HTR-8/SVneo (cell line): Measurements from ENCODE around the gene PTPRD.

Experiments used
- DNase-seq: peaks from one replicate; pipeline ENCODE4 v3.0.0; 2011; ENCODE audit warnings: low spot score, mixed read lengths; ENCODE audit not compliant: insufficient read length
- FAIRE-seq: peaks from 2 replicates; lab custom pipeline; 2011; peaks lifted over from hg19 to GRCh38; lab: Jason Lieb, UNC

PTPRD gene

DNA sequence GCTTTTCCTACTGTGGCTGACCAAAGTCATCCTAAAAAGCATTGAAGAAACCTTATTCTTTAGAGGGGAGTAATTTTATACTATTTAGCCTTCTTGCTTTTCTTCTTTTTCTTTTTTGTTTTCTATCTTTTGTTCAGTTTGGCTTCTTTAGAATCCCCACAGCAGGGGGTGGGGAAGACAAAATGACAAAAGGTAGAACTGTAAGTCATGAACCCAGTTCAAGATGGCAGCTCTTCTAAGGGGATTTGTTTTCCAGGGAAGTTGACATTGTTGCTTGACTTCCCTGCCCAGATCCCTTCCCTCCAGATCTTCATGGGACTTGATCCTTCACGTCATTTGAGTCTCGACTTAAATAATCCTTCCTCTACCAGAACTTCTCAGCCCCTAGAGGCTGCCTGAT, 2120.8 kb downstream of the PTPRD start:
- no peak for FAIRE-seq
- DNase-seq: no peak

DNA sequence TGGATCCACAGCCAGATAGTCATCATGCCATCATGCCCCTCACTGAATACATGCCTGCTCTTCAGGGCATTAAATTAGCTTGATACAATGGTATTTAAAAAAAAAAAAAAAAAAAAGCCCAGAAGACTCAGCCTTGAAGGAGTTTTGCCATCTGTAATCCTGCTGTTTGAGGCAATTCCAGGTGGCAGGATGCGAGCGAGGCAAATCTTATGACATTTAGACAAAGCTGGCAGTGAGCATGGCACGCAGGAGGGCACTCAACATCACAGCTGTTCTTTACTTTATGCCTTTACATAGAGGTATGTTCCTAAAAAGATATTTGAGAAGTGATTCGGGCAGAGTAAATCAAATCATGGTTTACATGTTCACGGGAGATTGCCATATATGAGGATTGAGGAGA, 2121.2 kb downstream of the PTPRD start:
- FAIRE-seq (no peak), DNase-seq (no peak)

DNA sequence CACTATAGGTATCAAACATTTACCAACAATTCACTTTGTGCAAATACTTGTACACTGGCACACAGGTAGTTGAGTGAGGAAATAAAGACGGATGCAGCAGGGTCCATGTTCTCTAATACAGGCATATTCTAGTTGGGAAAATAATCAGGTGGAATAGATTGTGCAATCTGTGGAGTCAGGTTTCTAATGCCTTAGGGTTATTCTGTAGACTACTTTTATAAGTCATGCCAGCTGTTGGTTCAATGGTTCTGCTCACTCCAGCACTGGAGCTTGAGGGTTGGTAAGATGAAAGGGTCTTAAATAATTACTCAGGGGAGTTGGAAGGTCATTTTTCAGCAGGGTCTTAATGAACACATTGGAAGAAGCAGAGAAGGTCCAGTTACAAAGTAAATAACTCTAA, 2123.0 kb downstream of the PTPRD start:
- FAIRE-seq (no peak), DNase-seq (no peak)

DNA sequence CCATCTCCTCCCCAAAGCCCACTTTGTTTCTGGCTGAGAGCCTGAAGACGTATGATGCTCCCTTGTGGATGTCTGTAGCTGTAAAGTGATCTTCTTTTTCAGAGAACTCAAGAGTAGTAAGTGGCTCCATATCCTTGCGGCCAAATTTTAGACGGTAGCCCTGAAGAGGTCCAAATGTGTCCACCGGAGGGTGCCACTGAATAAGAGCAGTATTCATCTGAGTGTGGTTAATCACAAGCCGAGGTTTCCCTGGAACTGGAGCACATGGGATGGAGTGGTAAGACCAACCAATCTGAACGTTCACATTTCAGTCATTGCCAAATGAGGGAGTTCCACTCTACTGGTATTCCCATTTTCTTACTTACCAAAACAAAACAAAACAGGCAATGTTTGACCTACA, 2126.7 kb downstream of the PTPRD start:
- FAIRE-seq: no peak
- DNase-seq: no peak

DNA sequence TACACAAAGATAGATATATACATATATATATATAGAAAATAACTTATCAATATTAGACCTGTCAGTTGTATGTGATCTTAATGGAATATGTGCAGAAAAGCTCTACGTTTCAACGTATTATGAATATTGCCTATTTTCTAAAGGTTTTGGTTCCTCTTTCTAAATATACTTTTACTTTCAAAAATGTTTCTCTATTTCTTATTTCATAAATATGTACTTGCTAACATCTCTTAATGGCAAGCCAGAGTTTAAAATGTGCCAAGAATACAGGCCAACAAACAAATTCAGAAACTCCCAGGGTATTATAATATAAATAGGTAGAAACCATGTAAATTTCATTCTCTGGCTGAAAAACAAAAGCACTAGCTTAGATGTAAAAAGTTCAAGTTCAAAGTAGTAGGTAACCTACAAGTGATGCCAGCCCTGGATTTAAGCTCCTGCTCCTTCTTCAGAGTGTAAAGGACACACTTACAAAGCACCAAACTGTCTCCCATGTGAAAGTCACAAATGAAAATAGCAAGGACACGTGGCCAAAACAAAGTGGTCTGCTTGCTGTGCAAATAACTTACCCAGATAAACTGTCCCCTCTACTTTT, 2128.1 kb downstream of the PTPRD start:
- FAIRE-seq (no peak), DNase-seq (no peak)

DNA sequence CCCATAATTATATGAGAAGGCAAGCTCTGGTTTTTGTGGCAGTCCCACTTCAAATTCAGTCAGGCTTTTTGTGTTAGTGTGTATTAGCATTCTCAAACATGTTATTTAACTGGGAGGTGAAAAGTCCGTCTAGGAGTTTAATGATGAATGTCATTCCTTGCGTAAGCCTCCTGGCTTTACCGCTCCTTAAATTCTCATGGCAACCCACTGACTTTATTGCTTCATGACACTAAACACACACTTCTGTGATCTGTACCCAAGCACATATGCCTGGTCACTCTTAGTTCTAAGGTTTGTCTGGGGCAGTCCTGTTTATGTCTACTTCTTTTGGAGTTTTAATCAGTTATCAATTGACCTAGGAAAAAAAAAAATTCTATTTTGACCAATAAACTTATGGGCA, 2135.4 kb downstream of the PTPRD start:
- DNase-seq: no peak
- no peak for FAIRE-seq

DNA sequence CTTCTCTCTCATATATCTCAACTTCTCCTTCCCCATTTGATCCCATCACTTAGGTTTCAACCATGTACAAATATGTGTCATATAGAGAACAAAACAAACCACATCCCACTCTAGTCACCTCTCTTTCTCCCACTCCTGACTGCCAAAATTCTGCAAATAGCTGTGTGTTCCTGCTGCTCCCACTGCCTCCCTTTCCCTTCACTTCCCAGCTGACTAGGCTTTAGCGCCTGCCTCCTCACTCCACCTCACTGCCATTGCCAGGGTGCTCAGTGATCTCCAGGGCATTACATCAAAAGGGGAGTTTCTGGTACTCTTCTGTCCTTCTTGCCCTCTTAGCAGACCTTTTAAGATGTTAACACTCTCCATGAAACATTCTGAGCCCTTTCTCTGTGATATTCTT, 2137.9 kb downstream of the PTPRD start:
- no peak for FAIRE-seq

DNA sequence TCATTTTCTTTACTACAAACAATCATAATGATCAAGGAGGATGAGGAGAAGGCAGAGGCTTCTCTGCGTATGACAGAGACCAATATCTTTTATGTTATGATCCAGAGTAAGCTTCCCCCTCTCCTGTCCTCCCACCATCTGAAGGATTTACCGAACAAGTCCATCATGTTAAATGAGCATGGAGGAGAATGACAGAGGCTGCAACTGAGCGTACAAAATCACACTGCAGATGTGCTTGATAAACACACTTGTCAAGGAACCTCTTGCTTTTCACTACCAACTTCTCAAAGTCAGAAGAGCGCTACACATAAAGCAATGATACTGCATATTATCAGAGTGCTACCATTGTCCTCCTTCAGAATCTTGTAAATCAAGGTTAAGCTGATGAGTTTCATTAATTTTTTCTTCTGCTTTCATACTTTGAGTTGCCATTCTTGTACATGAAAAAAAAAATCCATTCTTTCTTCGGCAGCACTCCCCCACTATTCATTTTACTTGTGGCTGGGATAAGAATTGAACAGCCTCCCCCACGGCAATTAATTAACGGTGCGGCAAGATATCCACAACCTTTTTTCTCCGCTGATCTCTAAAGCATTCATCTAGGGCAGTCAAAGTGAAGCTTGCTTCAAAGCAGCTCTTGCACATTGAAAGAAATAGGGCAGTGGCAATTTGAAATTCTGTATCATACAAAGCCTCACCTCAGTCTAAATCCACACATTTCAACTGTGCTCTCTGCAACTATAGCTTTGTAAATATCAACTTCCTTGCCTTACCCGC, 2139.4 kb downstream of the PTPRD start:
- FAIRE-seq (no peak), DNase-seq (no peak)

More for the DNA sequence above, 2137.9 kb downstream of the PTPRD start:
- DNase-seq: no peak

DNA sequence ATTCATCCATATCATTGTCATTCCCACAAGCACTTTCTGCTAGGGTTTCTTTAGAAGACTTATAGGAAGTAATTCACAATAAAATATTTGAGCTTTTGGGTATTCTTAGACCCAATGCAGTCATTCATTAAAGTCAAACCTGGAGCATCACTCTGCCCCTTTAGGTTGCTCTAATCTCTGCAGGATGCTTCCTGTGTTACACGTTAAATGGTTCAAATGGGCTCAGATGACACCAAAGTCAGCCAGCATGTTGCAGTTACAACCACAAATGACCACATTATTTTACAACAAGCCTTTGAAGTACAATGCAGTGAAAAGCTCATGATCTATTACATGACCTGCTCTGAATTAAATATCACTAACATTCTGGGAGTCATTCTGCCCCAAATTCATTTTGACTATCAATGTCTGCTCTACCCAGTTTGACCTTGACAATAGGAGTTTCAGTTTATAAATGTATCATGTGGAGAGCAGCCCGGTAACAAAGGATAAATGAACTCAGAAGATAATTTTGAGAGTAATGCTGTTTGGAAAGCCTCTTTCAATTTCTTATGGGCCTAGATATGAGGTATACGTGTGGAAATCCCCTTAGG, 2144.7 kb downstream of the PTPRD start:
- FAIRE-seq: no peak
- no peak for DNase-seq

DNA sequence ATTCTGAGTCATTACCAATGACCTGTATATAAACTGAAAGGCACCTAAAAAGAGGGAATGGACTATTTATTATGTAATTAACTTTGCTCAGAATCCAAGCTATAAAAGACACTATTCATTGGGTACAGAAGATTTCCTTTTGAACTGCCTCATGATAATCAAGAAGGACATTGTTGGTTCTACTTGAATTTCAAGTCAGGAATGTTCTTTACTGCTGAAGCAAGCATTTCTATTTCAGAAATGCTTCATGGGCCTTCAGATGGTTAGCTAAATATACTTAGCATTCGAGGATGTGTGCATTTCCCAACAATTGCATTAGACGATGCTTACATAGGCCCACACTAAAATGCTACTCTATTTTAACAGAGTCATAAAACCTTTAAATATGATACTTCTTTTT, 2155.0 kb downstream of the PTPRD start:
- no peak for FAIRE-seq
- no peak for DNase-seq

DNA sequence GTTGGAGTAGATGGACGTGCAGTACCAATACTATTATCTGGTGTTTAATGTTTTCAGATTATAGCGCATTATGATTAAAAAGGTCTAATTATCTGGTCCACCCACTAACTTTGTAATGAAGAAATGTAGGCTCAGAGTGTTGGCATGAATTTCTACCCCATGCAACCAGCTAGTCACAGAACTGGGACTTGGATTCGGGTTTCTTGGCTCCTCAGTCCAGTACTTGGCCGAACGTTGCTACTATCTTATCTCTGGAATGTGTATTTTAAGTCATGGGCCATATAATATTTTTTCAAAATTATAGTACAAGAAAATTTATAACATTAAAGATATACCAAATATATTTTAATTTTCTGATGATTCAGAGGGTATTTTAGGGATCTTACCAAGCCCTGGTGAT, 2155.7 kb downstream of the PTPRD start:
- no peak for FAIRE-seq

DNA sequence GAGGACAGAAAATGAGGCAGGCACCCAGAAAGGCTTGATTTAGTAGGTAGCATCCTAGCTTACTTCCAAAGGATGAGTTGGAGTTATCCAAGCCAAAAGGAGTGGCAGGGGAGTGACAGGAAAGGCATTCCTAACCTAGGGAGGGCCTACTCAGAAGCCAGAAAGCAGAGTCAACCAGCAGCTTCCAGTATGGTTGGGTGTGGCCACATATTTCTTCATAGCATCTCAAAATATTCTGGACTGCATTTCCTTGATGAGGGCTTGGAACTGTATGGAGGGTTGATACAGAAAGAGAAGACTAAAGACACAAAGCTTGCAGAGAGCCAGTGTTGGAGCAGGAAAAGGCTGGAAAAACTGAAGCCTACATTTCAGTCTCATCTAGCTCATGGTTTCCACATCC, 2156.5 kb downstream of the PTPRD start:
- DNase-seq: no peak
- no peak for FAIRE-seq

More for the DNA sequence above, 2155.7 kb downstream of the PTPRD start:
- DNase-seq: no peak

DNA sequence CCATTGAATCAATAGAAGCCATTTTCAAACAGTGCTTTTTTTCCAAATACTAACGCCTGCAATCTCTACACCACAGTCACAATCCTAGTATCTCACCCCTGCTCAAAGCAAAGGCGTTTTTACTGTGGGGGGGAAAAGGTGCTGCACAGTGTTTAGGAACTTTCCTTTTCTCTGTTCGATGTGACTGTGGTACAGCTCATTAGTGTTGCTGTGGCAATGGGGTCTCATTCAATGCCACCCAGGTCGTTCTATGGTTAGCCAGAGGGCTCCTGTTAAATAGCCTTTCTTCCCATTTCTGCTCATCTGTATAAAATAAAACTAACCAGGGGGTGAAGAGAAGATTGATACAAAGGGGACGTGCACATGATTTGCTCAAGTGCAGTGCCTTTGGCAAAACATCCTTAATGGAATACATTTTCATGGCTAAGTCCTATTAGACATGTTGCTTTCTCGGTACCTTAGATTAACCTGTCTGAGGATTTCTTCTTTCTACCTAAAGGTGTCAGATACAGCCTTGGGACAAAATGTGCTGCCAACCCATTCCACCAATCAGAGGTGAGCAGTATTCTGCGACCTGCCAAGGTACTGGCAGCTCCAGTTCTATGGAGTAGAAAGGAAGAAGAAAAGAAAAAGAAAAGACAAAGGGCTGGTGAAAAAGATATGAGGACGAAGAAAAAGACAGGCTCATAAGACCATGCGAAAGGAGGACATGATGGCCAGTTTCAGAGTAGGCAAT, 2161.8 kb downstream of the PTPRD start:
- DNase-seq: no peak
- FAIRE-seq: no peak

DNA sequence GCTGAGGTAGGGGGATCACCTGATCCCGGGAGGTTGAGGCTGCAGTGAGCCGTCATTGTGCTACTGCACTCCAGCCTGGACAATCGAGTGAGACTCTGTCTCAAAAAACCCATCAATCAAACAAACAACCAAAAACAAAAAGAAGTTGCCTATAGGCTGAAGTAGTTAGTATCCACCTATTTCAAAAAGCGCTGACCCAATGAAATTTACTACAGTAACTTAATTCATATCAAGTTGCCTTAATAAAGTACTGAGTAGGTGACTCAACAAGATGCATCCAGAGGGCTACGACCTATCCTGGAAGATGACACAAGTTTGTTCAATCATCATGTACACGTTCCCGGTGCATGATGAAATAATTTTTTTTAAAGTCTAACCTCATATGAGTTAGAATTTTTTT, 2164.6 kb downstream of the PTPRD start:
- FAIRE-seq (no peak), DNase-seq (no peak)

DNA sequence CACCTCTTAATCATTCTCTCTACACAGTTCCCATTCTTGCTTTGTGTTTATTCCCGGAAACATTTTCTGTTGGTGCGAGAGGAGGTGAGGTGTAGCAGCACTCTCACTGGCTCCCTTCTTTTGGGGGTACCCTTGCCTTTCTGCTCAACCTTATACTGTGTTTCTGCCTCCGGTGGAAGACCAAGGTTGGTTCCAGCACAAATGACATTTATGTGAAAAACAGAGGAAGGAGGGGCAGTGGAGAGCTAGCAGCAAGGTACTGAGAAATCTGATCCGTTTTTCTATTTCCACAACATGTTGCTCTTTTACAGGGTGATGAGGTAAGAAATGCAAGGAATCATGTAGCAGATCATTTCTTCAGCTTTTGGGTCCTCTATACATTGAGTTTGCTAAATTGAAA, 2165.2 kb downstream of the PTPRD start:
- DNase-seq: no peak
- FAIRE-seq: no peak

DNA sequence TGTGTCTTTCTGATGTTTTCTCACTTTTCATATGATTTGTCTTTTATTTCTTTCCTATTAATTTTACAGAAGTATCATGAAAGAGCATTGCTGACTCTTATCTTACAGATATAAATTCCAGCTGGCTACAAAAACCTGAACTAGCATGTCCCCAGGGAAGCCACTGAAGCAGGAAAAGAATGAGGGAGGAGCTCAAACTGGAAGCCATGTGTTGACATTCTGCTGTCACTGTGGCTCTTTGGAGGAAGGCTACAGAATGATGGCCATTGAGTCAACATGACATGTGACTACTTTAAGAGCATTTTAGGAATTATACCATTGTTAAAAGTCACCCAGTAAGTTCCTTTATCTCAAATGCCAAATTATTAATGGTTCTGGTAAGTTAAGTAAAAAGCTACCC, 2174.9 kb downstream of the PTPRD start:
- DNase-seq: no peak
- no peak for FAIRE-seq

DNA sequence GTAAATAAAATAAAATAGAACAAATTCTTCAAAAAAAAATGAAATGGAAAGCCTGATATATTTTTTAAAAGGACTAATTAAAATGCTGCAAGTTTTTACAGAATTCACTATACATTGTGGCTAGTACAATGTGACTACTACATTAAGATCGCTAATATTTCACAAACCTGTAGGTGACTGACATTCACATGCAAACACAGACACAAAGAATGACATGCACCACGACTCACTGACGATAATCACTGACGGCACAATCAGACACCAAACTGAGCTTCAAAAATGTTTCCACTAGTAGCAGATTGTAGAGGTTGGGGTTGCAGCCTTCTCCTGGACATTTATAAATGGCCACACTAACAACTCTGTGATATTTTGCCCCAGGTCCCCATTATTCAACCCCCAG, 2175.5 kb downstream of the PTPRD start:
- no peak for DNase-seq
- FAIRE-seq: no peak

DNA sequence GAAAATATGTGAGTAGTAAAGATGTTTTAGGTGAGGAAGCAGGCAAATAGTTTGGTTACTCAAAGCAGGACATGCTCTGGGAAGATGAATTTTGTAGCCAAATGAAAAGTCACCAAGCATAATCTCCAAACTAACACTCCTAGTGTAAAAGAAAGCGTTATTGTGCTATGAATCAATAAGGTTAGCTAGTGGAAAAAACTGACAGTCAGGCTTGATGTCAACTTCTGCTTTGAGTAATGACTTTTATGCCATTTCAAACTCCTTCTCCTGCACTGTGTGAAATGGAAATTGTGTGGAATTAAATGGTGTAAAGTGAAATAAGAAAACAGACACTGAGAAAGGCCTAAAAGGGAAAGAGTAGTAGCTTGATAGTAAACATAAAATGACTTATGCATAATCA, 2176.0 kb downstream of the PTPRD start:
- no peak for DNase-seq
- no peak for FAIRE-seq

DNA sequence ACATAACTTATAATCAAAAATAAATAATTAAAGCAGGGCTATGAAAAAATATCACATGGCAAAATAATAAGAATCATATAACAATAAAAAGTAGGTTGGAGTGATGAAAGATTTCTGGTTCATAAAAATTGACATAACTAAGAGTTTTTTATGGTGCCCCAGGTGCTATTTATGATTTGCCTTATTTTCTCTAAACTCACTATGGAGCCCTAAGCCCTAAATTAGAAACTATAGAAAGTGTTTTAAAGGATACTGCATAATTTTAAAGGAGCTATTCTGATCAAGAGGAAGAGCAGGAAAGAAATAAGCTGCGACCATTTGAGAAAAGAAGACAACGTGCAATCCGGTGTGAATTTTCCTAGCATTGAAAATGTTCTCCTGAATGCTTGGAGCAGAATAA, 2178.2 kb downstream of the PTPRD start:
- DNase-seq (no peak), FAIRE-seq (no peak)

DNA sequence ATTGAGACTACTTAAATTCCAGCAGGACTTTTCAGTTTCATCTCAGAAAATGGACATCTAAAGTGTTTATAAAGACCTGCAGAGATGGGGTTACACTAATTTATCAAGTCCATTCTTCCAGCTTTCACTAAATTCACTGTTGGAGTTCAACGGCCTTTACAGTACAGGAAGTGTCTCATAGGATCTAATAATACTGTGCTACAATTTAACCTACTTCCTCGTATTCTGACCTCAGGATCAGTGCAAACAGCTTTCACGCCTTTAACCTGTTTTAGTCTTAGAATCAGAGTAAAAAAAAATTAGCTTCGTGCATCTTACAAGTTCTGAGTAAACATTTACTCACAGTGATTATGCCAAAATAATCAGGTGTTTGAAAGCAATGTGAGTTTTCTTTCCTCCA, 2180.6 kb downstream of the PTPRD start:
- FAIRE-seq (no peak), DNase-seq (no peak)

DNA sequence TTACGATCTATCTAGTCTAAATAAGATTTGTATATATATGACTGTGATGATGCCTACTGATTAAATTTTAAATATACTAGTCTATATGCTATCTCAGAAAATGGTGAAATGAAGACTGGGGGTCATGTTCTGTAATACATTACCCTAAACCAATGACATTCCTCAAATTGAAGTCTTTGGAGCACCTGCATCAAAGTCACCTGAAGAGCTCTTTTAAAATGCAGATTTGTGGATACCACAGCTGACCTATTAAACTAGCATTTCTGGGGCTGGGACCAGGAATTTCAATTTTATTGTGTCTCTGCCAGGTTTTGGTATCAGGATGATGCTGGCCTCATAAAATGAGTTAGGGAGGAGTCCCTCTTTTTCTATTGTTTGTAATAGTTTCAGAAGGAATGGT, 2181.3 kb downstream of the PTPRD start:
- FAIRE-seq (no peak), DNase-seq (no peak)
